K562 (cell line): ENCODE measurements around the gene ATXN7L1. TPM values are rescaled to one million over a fixed set of nuclear protein-coding genes. Genes with fewer than 3 reads are reported as not detected.
A peak's percentile ranks its signal among the peaks of the same experiment; 100 is the strongest.

Experiments used
- AFF1 ChIP-seq, 2 experiments: fragments of 450-650 bp; IDR thresholded peaks; 2 replicates each; pipeline ENCODE4 v1.6.1; 2018; ENCODE audit warnings: mild to moderate bottlenecking in 2 of 2, low read depth in 1 of 2; ENCODE audit not compliant: partially characterized antibody in 2 of 2
- GABPA ChIP-seq: fragments of 200-800 bp; sonication (Bioruptor generic); conservative IDR thresholded peaks from 2 replicates; pipeline ENCODE4 v1.6.1; 2016; ENCODE audit warnings: low read depth, missing genetic modification characterization, missing compliant biosample characterization
- REST ChIP-seq, 2 experiments: fragments of 450-650 bp; formaldehyde crosslinking in 1 of 2; IDR thresholded peaks; 2 replicates each; pipeline versions ENCODE4 v1.4.0 to v1.6.1; 2014 to 2020; ENCODE audit warnings: mild to moderate bottlenecking in 2 of 2, borderline replicate concordance in 1 of 2, low read depth in 1 of 2
- SMC3 ChIP-seq: conservative IDR thresholded peaks from 2 replicates; pipeline ENCODE4 v1.6.1; 2011; ENCODE audit warnings: low read depth, low read length, improper control_type of control experiment; ENCODE audit not compliant: insufficient read depth
- polyA plus RNA-seq, 8 experiments: library from polyadenylated mRNA; depleted of rRNA in 4 of 8; stranded (reverse) in 5 of 8; unstranded in 3 of 8; fragments of >200 nt; fragmentation: Nextera tagmentation in 2 of 8; fragmentation: Illumina TruSeq in 1 of 8; extraction: Ambion mirVana in 2 of 8; extraction: Trizol in 1 of 8; gene quantifications; 2 replicates each; pipeline versions ENCODE4 v1.2.1 to v1.2.3, GENCODE V29; 2011 to 2014; ENCODE audit warnings: inconsistent platforms in 1 of 8, missing spikeins in 1 of 8
- total RNA-seq, 7 experiments: library from RNA; depleted of rRNA in 6 of 7; stranded (reverse); fragments of >200 nt in 6 of 7; fragmentation: Illumina TruSeq in 2 of 7; extraction: Trizol in 2 of 7; gene quantifications; 2 replicates each; pipeline versions ENCODE4 v1.2.1 to v1.2.3, GENCODE V29; 2011 to 2021; ENCODE audit warnings: low replicate concordance in 1 of 7
- TF ChIP-seq, protein P1 (sequence below): conservative IDR thresholded peaks from 2 replicates; pipeline ENCODE4 v1.6.1; 2011; ENCODE audit warnings: low read depth, mild to moderate bottlenecking, low read length; ENCODE audit not compliant: control insufficient read depth
- TF ChIP-seq, protein P2 (sequence below): IDR thresholded peaks from 2 replicates; pipeline ENCODE4 v1.6.1; 2012; ENCODE audit warnings: low read depth, low read length, improper control_type of control experiment, borderline replicate concordance

The ATXN7L1 gene
- total and polyA plus RNA-seq, 9 of the 15 experiments (the other 6 are each of a cell fraction or from before 2014, with no cell fraction given): 6.6 to 13.7 (median 10.7) TPM

- TF ChIP-seq AFF1 (IDR thresholded peaks at IDR 0.05; ENCODE audit: low read depth in 1 of 2, partially characterized antibody in 2 of 2) (no peak), GABPA (tag) (0 out of 2 replicates have a peak, but pooled peaks have one; percentile 1), REST (IDR thresholded peaks at IDR 0.05; ENCODE audit: borderline replicate concordance) (peak; percentile 86), REST (CRISPR knock-in tag; IDR thresholded peaks at IDR 0.05; ENCODE audit: low read depth) (no peak), SMC3 (peak; percentile 74)
- TF ChIP-seq, protein P1, sequence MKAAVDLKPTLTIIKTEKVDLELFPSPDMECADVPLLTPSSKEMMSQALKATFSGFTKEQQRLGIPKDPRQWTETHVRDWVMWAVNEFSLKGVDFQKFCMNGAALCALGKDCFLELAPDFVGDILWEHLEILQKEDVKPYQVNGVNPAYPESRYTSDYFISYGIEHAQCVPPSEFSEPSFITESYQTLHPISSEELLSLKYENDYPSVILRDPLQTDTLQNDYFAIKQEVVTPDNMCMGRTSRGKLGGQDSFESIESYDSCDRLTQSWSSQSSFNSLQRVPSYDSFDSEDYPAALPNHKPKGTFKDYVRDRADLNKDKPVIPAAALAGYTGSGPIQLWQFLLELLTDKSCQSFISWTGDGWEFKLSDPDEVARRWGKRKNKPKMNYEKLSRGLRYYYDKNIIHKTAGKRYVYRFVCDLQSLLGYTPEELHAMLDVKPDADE: no peak
- TF ChIP-seq, protein P2, sequence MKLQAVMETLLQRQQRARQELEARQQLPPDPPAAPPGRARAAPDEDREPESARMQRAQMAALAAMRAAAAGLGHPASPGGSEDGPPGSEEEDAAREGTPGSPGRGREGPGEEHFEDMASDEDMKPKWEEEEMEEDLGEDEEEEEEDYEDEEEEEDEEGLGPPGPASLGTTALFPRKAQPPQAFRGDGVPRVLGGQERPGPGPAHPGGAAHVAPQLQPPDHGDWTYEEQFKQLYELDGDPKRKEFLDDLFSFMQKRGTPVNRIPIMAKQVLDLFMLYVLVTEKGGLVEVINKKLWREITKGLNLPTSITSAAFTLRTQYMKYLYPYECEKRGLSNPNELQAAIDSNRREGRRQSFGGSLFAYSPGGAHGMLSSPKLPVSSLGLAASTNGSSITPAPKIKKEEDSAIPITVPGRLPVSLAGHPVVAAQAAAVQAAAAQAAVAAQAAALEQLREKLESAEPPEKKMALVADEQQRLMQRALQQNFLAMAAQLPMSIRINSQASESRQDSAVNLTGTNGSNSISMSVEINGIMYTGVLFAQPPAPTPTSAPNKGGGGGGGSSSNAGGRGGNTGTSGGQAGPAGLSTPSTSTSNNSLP: 0 out of 2 replicates have a peak, but pooled peaks have one; percentile 59
Measured at GRCh38 chr7:105759670-105760550, 116.5 kb downstream of the ATXN7L1 start (continued).
